ENCODE data around the gene SIMC1.

SIMC1 gene

GRCh38 chr5:176365351-176366231, 127.4 kb downstream of the SIMC1 start, which contains the start of gene ARL10:
Gene ARL10 (plus strand): TSS chr5:176365487. CDS start chr5:176365564, 77 bp downstream.
- DNase-seq, result peak; percentile 42

GRCh38 chr5:176366232-176366894, 128.1 kb downstream of the SIMC1 start:
- no peak for DNase-seq

- no peak for DNase-seq
Observed at GRCh38 chr5:176368726-176369125, 130.5 kb downstream of the SIMC1 start.

- DNase-seq, result no peak
Observed at GRCh38 chr5:176369934-176370711, 131.9 kb downstream of the SIMC1 start.

GRCh38 chr5:176371621-176372539, 133.7 kb downstream of the SIMC1 start:
- DNase-seq, result no peak

GRCh38 chr5:176373100-176373818, 135.0 kb downstream of the SIMC1 start:
- no peak for DNase-seq

- no peak for DNase-seq
Observed at GRCh38 chr5:176379881-176380280, 141.7 kb downstream of the SIMC1 start.

GRCh38 chr5:176381423-176381822, 143.2 kb downstream of the SIMC1 start:
- no peak for DNase-seq

- DNase-seq, result no peak
Observed at GRCh38 chr5:176381979-176382378, 143.8 kb downstream of the SIMC1 start.

GRCh38 chr5:176382721-176383120, 144.5 kb downstream of the SIMC1 start:
- DNase-seq, result no peak

- no peak for DNase-seq
Observed at GRCh38 chr5:176383248-176383905, 145.2 kb downstream of the SIMC1 start.

- no peak for DNase-seq
Observed at GRCh38 chr5:176383961-176384360, 145.7 kb downstream of the SIMC1 start.

- DNase-seq, result no peak
Observed at GRCh38 chr5:176384366-176384930, 146.2 kb downstream of the SIMC1 start.

- DNase-seq, result no peak
Observed at GRCh38 chr5:176384991-176385390, 146.8 kb downstream of the SIMC1 start.

GRCh38 chr5:176386491-176386890, 148.3 kb downstream of the SIMC1 start:
- DNase-seq, result no peak

GRCh38 chr5:176387384-176387925, 149.2 kb downstream of the SIMC1 start:
- DNase-seq, result no peak

- DNase-seq, result no peak
Observed at GRCh38 chr5:176388003-176388443, 149.8 kb downstream of the SIMC1 start.

GRCh38 chr5:176388444-176389134, 150.4 kb downstream of the SIMC1 start, which contains the start of the genes HIGD2A and NOP16:
Gene HIGD2A (plus strand): TSS chr5:176388751. CDS start chr5:176388820, 69 bp downstream.
Gene NOP16 (minus strand): TSS chr5:176388598. CDS start chr5:176388539, 59 bp downstream.
- peak; percentile 90 for DNase-seq
